Fibroblast of mammary gland (primary cell): ENCODE results near the gene LRRC74A.
"Not testable (repeated sequence)": the region's sequence is repeated elsewhere in the genome, so short reads cannot be mapped to it uniquely, and the experiment has no call there.

Experiments
- DNase-seq: peaks from one replicate; pipeline ENCODE4 v3.0.0-alpha.2; 2010; ENCODE audit warnings: low read depth
- H3K4me3 ChIP-seq: 2 replicates; pipeline ENCODE4 v1.5.1; 2011; ENCODE audit warnings: low read depth, mild to moderate bottlenecking, low read length, moderate library complexity; ENCODE audit not compliant: control insufficient read depth
- TF ChIP-seq, protein P1 (sequence below): conservative IDR thresholded peaks from 2 replicates; pipeline ENCODE4 v1.5.1; 2011; ENCODE audit warnings: low read depth, low read length, inconsistent platforms; ENCODE audit not compliant: control insufficient read depth, insufficient read depth

Gene LRRC74A

DNA sequence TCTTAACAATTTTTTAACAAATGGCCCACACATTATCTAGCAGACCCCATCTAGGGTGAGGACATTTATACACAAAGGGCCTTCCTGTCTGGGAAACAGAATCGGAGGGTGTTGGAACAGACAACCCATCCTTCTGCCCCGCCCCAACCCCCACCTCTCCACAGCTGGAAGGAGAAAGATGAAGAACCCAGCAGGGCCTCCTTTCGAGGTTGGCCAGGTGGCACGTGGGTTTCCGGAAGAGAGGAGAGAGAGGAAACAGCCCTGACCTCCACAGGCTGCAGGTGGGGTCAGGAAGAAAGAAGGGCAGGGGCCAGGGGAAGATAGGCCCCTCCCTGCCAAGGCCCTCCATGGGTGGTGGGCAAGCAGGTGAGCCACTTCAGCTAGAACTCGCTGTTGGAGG, 57.2 kb downstream of the LRRC74A start:
- TF ChIP-seq, protein P1, sequence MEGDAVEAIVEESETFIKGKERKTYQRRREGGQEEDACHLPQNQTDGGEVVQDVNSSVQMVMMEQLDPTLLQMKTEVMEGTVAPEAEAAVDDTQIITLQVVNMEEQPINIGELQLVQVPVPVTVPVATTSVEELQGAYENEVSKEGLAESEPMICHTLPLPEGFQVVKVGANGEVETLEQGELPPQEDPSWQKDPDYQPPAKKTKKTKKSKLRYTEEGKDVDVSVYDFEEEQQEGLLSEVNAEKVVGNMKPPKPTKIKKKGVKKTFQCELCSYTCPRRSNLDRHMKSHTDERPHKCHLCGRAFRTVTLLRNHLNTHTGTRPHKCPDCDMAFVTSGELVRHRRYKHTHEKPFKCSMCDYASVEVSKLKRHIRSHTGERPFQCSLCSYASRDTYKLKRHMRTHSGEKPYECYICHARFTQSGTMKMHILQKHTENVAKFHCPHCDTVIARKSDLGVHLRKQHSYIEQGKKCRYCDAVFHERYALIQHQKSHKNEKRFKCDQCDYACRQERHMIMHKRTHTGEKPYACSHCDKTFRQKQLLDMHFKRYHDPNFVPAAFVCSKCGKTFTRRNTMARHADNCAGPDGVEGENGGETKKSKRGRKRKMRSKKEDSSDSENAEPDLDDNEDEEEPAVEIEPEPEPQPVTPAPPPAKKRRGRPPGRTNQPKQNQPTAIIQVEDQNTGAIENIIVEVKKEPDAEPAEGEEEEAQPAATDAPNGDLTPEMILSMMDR = no peak
- H3K4me3 ChIP-seq = no peak overlapping the region
- DNase-seq = no peak

GRCh38 chr14:76884394-76884793, 58.2 kb downstream of the LRRC74A start:
- no peak overlapping the region for H3K4me3 ChIP-seq
- TF ChIP-seq, protein P1 = no peak
- no peak for DNase-seq

DNA sequence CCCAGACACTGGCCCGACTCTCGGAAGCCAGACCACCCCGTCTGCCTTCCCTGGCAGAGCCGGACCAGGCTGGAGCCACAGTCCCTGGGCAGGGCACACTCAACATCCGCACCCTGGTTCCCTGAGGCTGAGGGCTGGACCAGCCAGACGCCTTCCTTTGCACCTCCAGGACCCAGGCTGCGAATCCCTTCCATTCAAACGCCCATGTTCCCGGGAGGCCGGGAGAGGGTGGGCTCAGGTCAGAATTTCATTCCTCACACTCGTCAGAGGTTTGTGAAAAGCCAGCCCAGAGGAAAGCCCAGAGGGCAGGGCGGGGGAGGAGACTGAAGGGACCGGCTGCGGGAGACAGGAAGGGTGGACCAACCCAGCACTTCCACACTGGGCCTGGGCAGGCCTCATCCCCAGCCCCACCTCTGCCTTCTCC, 58.7 kb downstream of the LRRC74A start:
- DNase-seq = no peak
- TF ChIP-seq, protein P1 = no peak
- no peak overlapping the region for H3K4me3 ChIP-seq

GRCh38 chr14:76887191-76887590, 61.0 kb downstream of the LRRC74A start:
- DNase-seq = peak; percentile 14
- TF ChIP-seq, protein P1 = no peak
- H3K4me3 ChIP-seq = no peak overlapping the region

- DNase-seq = no peak
- TF ChIP-seq, protein P1 = no peak
- no peak overlapping the region for H3K4me3 ChIP-seq
These were observed 65.2 kb downstream of the LRRC74A start for GRCh38 chr14:76891391-76891790.

DNA sequence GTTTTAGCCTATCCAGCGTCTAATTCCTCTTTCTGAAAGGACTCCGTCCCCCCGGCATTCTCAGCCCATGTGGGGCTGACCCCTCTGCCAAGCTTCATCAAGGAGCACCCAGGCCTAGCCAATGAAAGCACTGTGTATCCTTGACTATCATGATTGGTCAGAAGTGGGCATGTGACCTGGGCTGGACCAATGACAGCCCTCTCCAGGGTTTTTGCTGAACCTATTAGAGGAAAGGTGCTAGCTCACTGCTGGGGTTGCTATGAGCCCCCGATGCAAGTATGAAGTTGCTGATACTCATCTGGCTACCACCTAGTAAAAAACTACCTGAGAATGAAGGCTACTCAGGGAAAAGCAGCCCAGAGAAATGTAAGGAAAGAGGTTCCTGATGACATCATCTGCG, 68.1 kb downstream of the LRRC74A start:
- no peak overlapping the region for H3K4me3 ChIP-seq
- TF ChIP-seq, protein P1 = no peak
- no peak for DNase-seq

DNA sequence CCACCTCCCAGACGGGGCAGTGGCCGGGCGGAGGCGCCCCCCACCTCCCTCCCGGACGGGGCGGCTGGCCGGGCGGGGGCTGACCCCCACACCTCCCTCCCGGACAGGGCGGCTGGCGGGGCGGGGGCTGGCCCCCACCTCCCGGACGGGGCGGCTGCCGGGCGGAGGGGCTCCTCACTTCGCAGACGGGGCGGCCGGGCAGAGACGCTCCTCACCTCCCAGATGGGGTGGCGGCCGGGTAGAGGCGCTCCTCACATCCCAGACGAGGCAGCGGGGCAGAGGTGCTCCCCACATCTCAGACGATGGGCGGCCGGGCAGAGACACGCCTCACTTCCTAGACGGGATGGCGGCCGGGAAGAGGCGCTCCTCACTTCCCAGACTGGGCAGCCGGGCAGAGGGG, 71.8 kb downstream of the LRRC74A start:
- H3K4me3 ChIP-seq, DNase-seq: not testable (repeated sequence)
